PC-9 (cell line): Measurements from ENCODE around the gene ARHGEF37. TPM values are rescaled to one million over a fixed set of nuclear protein-coding genes. Genes with fewer than 3 reads are reported as not detected.
A peak's percentile ranks its signal among the peaks of the same experiment; 100 is the strongest.

ENCODE experiments used
- BruUV-seq: library from RNA; stranded (reverse); fragments of 400-500 nt; replicated peaks from 2 replicates; lab custom pipeline; 2021; lab: Mats Ljungman, UMichigan
- CTCF ChIA-PET: fragments of 300-600 bp; sonication (Branson Sonifier 250); formaldehyde crosslinking; loops from one replicate; lab custom pipeline; 2022; ENCODE audit warnings: antibody characterized with exemption; lab: Charles Lee
- POLR2A ChIA-PET: fragments of 300-600 bp; sonication (Branson Sonifier 250); formaldehyde crosslinking; loops from one replicate; lab custom pipeline; 2022; ENCODE audit warnings: antibody characterized with exemption; ENCODE audit not compliant: unreplicated experiment; lab: Charles Lee
- DNase-seq, 2 experiments: peaks; one replicate each; pipeline versions ENCODE4 v3.0.0 to v3.0.0-alpha.2; 2015 to 2022; ENCODE audit warnings: mixed read lengths in 1 of 2
- H2AFZ ChIP-seq: fragments of 200-600 bp; sonication (generic); 2 replicates; pipeline ENCODE4 v1.8.1; 2017; ENCODE audit warnings: antibody characterized with exemption
- H3F3A ChIP-seq: fragments of 200-600 bp; sonication (generic); 2 replicates; pipeline ENCODE4 v1.8.1; 2017; ENCODE audit warnings: antibody characterized with exemption, mild to moderate bottlenecking, low read depth; ENCODE audit not compliant: insufficient read depth
- H3K27ac ChIP-seq: fragments of 200-600 bp; sonication (generic); 2 replicates; pipeline ENCODE4 v1.6.1; 2016; ENCODE audit warnings: mixed run types
- H3K27me3 ChIP-seq: fragments of 200-600 bp; sonication (generic); 2 replicates; pipeline ENCODE4 v1.6.1; 2016; ENCODE audit warnings: low read depth, mixed run types; ENCODE audit not compliant: insufficient read depth
- H3K36me3 ChIP-seq: fragments of 200-600 bp; sonication (generic); 2 replicates; pipeline ENCODE4 v1.6.1; 2016; ENCODE audit warnings: low read depth, mixed run types
- H3K4me1 ChIP-seq: fragments of 200-600 bp; sonication (generic); replicated peaks from 2 replicates; pipeline ENCODE4 v1.6.1; 2016; ENCODE audit warnings: mixed run types; ENCODE audit not compliant: insufficient read depth
- H3K4me2 ChIP-seq: fragments of 200-600 bp; sonication (generic); 2 replicates; pipeline ENCODE4 v1.6.1; 2017; ENCODE audit warnings: mixed run types
- H3K4me3 ChIP-seq: fragments of 200-600 bp; sonication (generic); 2 replicates; pipeline ENCODE4 v1.6.1; 2016; ENCODE audit warnings: mixed run types
- H3K79me2 ChIP-seq: fragments of 200-600 bp; sonication (generic); 2 replicates; pipeline ENCODE4 v1.6.1; 2017; ENCODE audit warnings: low read depth, mixed run types
- H3K9me2 ChIP-seq: fragments of 200-600 bp; sonication (generic); 2 replicates; pipeline ENCODE4 v1.8.1; 2017; ENCODE audit warnings: mild to moderate bottlenecking; ENCODE audit not compliant: insufficient read depth
- H3K9me3 ChIP-seq: fragments of 200-600 bp; sonication (generic); 2 replicates; pipeline ENCODE4 v1.8.1; 2016; ENCODE audit warnings: low read depth; ENCODE audit not compliant: insufficient read depth
- H4K20me1 ChIP-seq: fragments of 200-600 bp; sonication (generic); 2 replicates; pipeline ENCODE4 v1.8.1; 2017; ENCODE audit not compliant: insufficient read depth
- CTCF ChIP-seq: fragments of 200-600 bp; sonication (generic); conservative IDR thresholded peaks from 2 replicates; pipeline ENCODE4 v1.6.1; 2017; ENCODE audit warnings: mixed run types, antibody characterized with exemption, mild to moderate bottlenecking, moderate library complexity
- EZH2 ChIP-seq: fragments of 200-600 bp; sonication (generic); IDR thresholded peaks from 2 replicates; pipeline ENCODE4 v1.8.0; 2017; ENCODE audit warnings: antibody characterized with exemption, low read depth
- intact Hi-C: fragments of 100-400 bp; cut with micrococcal nuclease; formaldehyde crosslinking; loops from one replicate; pipeline ENCODE4 v1.10.0; 2022; ENCODE audit not compliant: unreplicated experiment
- total RNA-seq: library from RNA; stranded (reverse); gene quantifications from 2 replicates; pipeline ENCODE4 v1.2.3, GENCODE V29; 2021

Gene ARHGEF37
- total RNA-seq, 1 experiment from 2014 or later: 5.5 TPM

DNA sequence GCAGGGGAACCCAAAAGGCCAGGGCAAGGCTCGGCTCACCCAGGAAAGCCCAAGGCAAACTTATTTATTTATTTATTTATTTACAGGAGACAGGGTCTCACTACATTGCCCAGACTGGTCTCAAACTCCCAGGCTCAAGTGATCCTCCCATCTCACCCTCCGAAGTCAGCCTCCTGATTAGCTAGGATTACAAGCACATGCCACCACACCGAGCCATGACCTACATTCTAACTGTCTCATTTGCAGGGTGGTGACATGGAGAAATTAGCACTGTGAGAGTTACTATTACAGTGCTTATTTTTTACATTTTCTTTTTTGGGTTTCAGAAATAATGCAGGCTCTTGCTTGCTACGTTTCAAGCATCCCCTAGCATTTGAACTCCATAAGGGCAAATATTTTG is 18.1 kb downstream of the ARHGEF37 start:
- H3K9me2 ChIP-seq: no peaks in the 10 kb centered on the region
- no peaks in the 10 kb centered on the region for H3K79me2 ChIP-seq
- intact Hi-C loops: no loop called here
- no TSS peak for BruUV-seq
- H3K27ac ChIP-seq: no peak overlapping the region
- TF ChIP-seq EZH2: no peak
- TF ChIP-seq CTCF: no peak
- peaks cover 22% of the 10 kb centered on the region for H3K4me1 ChIP-seq
- peaks cover 23% of the 10 kb centered on the region for H3F3A ChIP-seq
- no peak overlapping the region for H2AFZ ChIP-seq
- no peaks in the 10 kb centered on the region for H3K9me3 ChIP-seq
- CTCF ChIA-PET: no interaction called here
- H3K4me2 ChIP-seq: no peak overlapping the region
- no peak for DNase-seq
- H3K27me3 ChIP-seq: no peaks in the 10 kb centered on the region
- no peaks in the 10 kb centered on the region for H4K20me1 ChIP-seq
- H3K4me3 ChIP-seq: no peak overlapping the region
- no peaks in the 10 kb centered on the region for H3K36me3 ChIP-seq
- POLR2A ChIA-PET: no interaction called here

DNA sequence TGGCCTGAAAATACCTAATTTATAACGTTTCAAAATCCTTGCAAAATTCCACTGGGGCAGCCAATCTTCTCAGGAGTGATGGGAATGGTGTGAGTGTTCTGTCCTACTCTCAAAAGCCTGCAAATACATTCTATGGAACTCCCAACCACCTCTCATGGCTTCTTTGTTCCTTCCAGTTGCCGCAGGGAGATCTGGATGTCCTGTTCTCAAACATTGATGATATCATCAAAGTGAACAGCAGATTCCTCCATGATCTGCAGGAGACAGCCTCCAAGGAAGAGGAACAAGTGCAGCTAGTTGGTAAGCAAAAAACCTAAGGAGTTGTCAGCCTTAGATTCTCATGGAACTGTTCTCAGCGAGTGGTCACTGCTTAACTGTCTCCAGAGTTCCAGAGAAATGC is 19.6 kb downstream of the ARHGEF37 start:
- CTCF ChIA-PET: no interaction called here
- Histone ChIP-seq H3K4me3 (no peak overlapping the region), H4K20me1 (no peaks in the 10 kb centered on the region), H3K27me3 (no peaks in the 10 kb centered on the region), H3F3A (peaks cover 31% of the 10 kb centered on the region), H3K9me3 (no peaks in the 10 kb centered on the region), H3K9me2 (no peaks in the 10 kb centered on the region), H3K36me3 (no peaks in the 10 kb centered on the region), H3K27ac (no peak overlapping the region), H3K4me1 (peaks cover 24% of the 10 kb centered on the region), H3K4me2 (no peak overlapping the region), H3K79me2 (no peaks in the 10 kb centered on the region), H2AFZ (no peak overlapping the region)
- POLR2A ChIA-PET: no interaction called here
- no peak for TF ChIP-seq EZH2
- TF ChIP-seq CTCF: no peak
- intact Hi-C loops: no loop called here
- no peak for DNase-seq
- no TSS peak for BruUV-seq

GRCh38 chr5:149603210-149603609 is 21.9 kb downstream of the ARHGEF37 start:
- H3K4me3 ChIP-seq: no peak overlapping the region
- peaks cover 43% of the 10 kb centered on the region for H3K4me1 ChIP-seq
- H4K20me1 ChIP-seq: no peaks in the 10 kb centered on the region
- H3K9me3 ChIP-seq: no peaks in the 10 kb centered on the region
- peaks cover 43% of the 10 kb centered on the region for H3F3A ChIP-seq
- H3K36me3 ChIP-seq: no peaks in the 10 kb centered on the region
- intact Hi-C loops: no loop called here
- TF ChIP-seq EZH2 (no peak), CTCF (no peak)
- no peaks in the 10 kb centered on the region for H3K27me3 ChIP-seq
- no peak overlapping the region for H2AFZ ChIP-seq
- BruUV-seq: no TSS peak
- no peaks in the 10 kb centered on the region for H3K79me2 ChIP-seq
- no peaks in the 10 kb centered on the region for H3K9me2 ChIP-seq
- peak overlapping the region; percentile 90 for H3K27ac ChIP-seq
- CTCF ChIA-PET: no interaction called here
- peak in 1 of 2 experiments; percentile 79 for DNase-seq
- POLR2A ChIA-PET: no interaction called here
- peak overlapping the region; percentile 28; the same call in 1 of the 2 replicates for H3K4me2 ChIP-seq
